GM12873 (cell line): ENCODE data around the gene NEURL1.

Experiments used
- TF ChIP-seq, protein P1 (sequence below): IDR thresholded peaks from 2 replicates; pipeline ENCODE4 v1.5.1; 2012; ENCODE audit warnings: low read depth, mild to moderate bottlenecking, moderate library complexity, low read length, control low read depth; ENCODE audit not compliant: insufficient read depth; ENCODE audit errors: missing control alignments

The NEURL1 gene

DNA sequence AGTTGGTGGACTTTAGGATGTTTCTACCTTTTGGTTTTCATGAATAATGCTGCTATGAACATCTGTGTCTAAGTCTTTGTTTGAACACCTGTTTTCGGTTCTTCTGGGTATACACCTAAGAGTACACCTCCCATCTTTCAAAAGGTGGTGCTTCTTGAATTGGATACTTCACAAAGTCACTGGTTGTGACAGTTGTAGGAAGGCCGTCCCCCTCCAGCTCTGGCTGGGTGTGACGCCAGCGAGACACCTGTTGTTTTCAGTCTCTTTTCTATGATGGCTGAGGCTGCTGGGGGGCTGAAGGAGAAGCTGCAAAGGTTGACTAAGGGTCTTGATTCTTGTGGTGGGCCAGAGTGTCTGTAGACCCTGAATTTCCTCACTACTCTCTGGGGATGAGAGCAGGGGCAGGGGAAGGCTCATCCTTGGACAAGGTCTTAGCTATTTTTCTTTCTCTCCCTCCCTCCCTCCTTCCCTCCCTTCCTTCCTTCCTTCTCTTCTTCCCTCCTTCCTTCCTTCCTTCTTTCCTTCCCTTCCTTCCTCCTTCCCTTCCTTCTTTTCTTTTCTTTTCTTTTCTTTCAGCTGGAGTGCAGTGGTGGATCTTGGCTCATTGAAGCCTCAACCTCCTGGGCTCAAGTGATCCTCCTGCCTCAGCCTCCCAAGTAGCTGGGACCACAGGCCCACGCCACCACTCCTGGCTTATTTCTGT, 5.6 kb downstream of the NEURL1 start:
- TF ChIP-seq, protein P1, sequence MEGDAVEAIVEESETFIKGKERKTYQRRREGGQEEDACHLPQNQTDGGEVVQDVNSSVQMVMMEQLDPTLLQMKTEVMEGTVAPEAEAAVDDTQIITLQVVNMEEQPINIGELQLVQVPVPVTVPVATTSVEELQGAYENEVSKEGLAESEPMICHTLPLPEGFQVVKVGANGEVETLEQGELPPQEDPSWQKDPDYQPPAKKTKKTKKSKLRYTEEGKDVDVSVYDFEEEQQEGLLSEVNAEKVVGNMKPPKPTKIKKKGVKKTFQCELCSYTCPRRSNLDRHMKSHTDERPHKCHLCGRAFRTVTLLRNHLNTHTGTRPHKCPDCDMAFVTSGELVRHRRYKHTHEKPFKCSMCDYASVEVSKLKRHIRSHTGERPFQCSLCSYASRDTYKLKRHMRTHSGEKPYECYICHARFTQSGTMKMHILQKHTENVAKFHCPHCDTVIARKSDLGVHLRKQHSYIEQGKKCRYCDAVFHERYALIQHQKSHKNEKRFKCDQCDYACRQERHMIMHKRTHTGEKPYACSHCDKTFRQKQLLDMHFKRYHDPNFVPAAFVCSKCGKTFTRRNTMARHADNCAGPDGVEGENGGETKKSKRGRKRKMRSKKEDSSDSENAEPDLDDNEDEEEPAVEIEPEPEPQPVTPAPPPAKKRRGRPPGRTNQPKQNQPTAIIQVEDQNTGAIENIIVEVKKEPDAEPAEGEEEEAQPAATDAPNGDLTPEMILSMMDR = no peak

DNA sequence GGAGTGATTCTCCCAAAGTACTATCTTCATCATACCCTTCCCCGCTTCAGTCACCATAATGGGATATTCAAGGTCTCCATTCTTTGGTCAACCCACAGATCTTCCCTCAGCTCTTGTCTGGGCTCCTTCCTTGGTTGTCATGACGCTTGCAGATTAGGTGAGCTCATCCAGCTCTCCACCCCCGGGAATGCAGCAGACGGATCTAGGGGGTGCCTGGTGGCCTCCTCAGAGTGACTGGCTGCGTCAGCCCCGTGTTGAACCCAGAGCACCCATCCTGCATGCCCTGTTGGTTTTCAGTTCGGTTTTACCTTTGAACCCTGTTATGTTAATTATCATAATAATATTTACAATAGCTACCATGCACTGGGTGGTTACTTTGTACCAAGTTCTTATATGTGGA, 6.4 kb downstream of the NEURL1 start:
- TF ChIP-seq, protein P1 = no peak

DNA sequence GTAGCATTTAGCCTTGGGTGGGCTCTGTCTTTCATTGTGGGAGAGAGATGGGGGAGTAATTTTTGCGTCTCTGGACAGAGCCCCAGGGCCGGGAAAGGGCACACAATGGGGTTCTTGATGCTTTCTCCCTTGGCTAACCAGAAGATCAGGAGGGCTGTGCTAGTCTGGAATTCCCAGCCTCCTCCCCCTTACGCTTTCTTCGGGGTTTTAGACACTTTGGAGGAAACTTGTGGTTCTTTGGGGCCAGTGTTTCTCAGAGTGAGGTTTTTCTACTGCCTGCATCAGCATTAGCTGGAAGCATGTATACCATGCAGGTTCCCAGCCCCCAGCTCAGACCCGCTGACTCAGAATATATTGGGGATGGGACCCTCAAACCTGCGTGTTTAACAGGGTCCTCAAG, 7.0 kb downstream of the NEURL1 start:
- TF ChIP-seq, protein P1 = no peak

DNA sequence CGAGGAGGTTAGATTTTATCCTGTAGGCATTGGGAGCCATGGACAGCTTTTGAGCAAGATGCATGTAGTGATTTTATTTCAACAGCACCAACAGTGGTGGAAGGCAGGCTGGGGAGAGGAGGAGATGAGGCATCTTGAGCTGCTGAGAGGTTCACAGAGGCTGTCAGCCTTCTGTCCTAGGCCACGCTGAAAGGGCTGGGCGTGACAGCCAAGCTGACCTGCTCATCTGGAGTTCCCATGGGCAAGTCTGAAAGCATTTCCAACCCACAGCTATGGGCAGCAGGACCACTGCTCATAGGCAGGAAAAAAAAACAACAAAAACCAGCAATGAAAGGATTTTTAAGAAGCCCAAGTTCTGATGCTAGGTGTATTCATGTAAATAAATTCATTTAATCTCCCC, 7.7 kb downstream of the NEURL1 start:
- TF ChIP-seq, protein P1 = no peak

DNA sequence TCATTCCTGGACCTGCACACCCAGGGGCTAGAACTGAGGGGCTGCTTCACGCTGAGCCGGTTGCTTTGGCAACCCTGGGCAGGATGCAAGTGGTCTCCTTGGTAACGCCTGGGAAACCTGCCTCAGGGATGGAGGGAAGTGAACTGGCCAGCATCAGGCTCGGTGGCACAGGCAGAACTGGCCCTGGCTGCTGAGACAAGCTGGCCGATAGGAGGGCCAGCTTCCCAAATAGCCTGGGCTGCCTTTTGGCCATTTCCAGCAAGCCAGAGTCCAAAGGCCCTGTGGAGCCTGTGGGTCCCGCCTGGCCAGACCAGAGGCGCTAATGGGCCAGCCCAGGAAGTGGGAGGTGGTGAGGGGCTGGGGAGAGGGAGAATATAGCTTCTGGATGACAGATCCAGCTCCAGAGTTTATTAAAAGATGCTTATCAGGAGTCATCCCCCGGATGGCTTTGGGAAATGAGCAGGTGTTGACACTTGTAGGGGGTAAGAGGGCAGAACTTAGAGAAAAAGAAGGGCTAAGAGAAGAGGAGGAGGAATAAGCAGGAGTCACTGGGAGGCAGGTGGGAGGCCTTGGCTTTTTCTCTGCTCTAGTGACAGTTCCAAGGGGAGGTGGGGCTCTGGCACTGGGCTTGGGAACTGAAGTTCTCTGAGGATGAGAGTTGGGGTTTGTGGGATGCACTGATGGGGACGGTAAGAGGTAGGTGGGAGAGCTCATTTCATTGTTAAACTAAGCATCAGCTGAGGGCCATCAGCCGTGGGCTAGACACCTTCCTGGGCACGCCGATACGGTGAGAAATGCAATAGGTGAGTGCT, 9.6 kb downstream of the NEURL1 start:
- TF ChIP-seq, protein P1 = no peak

DNA sequence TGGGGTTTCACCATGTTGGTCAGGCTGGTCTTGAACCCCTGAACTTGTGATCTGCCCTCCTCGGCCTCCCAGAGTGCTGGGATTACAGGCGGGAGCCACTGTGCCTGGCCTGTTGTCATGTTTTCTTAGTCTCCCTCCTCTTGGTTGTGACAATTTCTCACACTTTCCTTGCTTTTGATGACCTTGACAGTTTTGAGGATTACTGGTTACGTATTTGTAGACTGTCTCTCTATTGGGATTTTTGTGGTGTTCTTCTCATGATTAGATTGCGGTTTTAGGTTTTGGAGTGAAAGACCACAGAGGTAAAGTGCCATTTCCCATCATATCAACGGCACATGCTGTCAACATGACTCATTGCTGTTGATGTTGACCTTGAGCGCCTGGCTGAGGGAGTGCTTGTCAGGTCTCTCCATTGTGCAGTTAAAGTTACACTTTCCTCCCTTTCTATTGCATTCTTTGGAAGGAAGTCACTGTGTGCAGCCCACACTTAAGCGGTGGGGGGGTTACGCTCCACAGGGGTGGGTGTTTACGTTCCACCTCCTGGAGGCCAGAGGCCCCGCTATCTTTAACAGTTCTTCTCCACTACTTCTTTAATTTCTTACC, 10.8 kb downstream of the NEURL1 start:
- TF ChIP-seq, protein P1 = no peak

DNA sequence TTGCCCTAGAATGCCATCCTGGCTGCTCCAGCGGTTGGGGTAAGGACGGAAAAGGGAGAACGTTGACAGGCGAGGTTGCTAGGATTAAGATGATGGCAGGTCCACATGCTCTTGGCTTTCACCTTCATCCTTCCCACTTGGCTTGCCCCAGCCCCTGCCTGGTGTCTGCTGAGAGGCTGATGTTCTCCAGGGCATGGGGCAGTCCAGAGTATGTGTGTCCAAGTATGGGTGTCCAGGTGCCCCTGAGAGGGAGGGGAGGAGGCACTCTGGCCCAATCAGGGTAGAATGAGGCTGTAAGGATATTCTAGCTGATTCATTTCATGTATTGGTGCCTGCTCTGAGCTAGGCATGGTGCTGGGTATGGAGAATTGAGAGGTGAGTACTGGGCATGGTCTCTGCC, 12.6 kb downstream of the NEURL1 start:
- TF ChIP-seq, protein P1 = no peak
